HCT116 (cell line): ENCODE measurements around the gene MYBPC1.

Experiments used
- CTCF ChIP-seq, 3 experiments: fragments of 200-600 bp in 1 of 3; sonication (generic) in 1 of 3; IDR thresholded peaks in 2 of 3; conservative IDR thresholded peaks in 1 of 3; 2 replicates each; pipeline ENCODE4 v1.5.1; 2012 to 2017; ENCODE audit warnings: low read depth in 2 of 3, low read length in 2 of 3, antibody characterized with exemption in 1 of 3, borderline replicate concordance in 1 of 3, control low read depth in 1 of 3, mild to moderate bottlenecking in 1 of 3, mixed read lengths in 1 of 3, mixed run types in 1 of 3, moderate library complexity in 1 of 3; ENCODE audit not compliant: insufficient read depth in 1 of 3
- EZH2 ChIP-seq: fragments of 200-600 bp; sonication (generic); IDR thresholded peaks from 2 replicates; pipeline ENCODE4 v1.6.1; 2017; ENCODE audit warnings: antibody characterized with exemption, mixed run types
- JUND ChIP-seq: IDR thresholded peaks from 2 replicates; pipeline ENCODE4 v1.6.1; 2012
- MAX ChIP-seq: IDR thresholded peaks from 2 replicates; pipeline ENCODE4 v1.6.1; 2012
- POLR2A ChIP-seq: IDR thresholded peaks from 2 replicates; pipeline ENCODE4 v1.7.0; 2011; ENCODE audit warnings: borderline replicate concordance; ENCODE audit not compliant: insufficient read depth, insufficient read length; ENCODE audit errors: extremely low read depth
- RAD21 ChIP-seq: IDR thresholded peaks from 2 replicates; pipeline ENCODE4 v1.6.1; 2012; ENCODE audit warnings: low read depth, mild to moderate bottlenecking
- SIN3A ChIP-seq: IDR thresholded peaks from 2 replicates; pipeline ENCODE4 v1.6.1; 2012; ENCODE audit warnings: low read depth
- SP1 ChIP-seq: IDR thresholded peaks from 2 replicates; pipeline ENCODE4 v1.6.1; 2012; ENCODE audit warnings: low read depth
- ZNF274 ChIP-seq: fragments of 200-500 bp; sonication (Bioruptor generic); IDR thresholded peaks from 2 replicates; pipeline ENCODE4 v1.6.1; 2014; ENCODE audit warnings: mild to moderate bottlenecking, low read depth, low read length, inconsistent platforms

GRCh38 chr12:101628676-101629075 lies 33.9 kb downstream of the MYBPC1 start:
- TF ChIP-seq RAD21 = no peak
- no peak for TF ChIP-seq CTCF (IDR thresholded peaks at IDR 0.05 in 2 of 3, conservative IDR thresholded peaks at IDR 0.05 in 1 of 3; ENCODE audit: borderline replicate concordance in 1 of 3, insufficient read depth in 1 of 3, low read depth in 2 of 3, low read length in 2 of 3)
- no peak for TF ChIP-seq ZNF274
- no peak for TF ChIP-seq EZH2
- no peak for TF ChIP-seq POLR2A
- TF ChIP-seq MAX = no peak
- no peak for TF ChIP-seq SP1
- no peak for TF ChIP-seq SIN3A
- no peak for TF ChIP-seq JUND
